ENCODE data around the gene CDC20. TPM values are rescaled to one million over a fixed set of nuclear protein-coding genes. Genes with fewer than 3 reads are reported as not detected.
A peak's percentile ranks its signal among the peaks of the same experiment; 100 is the strongest.

Gene CDC20
- total and polyA plus RNA-seq, 2 of the 8 experiments (the other 6 are each of a cell fraction or from before 2014, with no cell fraction given) = 214 to 221 TPM

DNA sequence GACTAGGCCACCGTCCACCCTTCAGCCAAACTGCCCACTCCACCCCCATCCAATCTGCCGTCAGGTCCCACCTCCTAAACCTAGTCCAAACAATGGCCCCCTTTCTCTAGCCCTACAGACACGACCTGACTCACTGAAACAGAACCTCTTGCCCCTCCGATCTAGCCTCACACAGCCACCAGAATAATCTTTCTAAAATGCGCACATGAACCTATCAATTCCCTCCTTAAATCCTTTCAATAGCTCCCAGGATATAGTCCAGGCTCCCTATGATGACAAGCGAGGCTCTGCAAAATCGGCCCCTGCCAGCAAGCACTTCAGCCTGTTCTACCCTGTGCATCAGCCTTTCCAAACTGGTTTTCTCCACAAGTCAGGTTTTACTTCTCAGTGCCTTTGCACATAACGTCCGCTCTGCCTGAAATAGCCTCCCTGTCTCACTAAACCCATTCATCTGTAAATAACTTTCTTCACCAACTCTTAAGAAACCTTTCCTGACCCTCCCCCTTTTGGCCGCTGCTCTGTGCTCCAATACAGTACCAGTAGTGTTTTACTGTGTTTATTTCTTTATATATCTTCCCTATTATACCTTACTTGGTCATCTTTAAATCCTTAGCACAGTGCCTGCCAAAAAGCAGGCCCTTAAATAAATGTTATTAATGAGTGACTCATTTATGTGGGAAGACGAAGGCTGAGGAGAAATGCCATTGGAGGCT is 9.0 kb upstream of the CDC20 start:
- ChIA-PET POLR2A (ENCODE audit: partially characterized antibody) (interaction anchor here (1.2 to 4.0 kb wide), 5 partner anchors 8 to 74 kb away, joined by 4 to 37 read pairs (median 5); partner anchors contain the start of genes C1orf210, CDC20, MED8 and SZT2), CTCF (ENCODE audit: partially characterized antibody) (interaction anchor here (0.6 to 1.6 kb wide), 4 partner anchors 10 to 21 kb away, joined by 3 to 4 read pairs (median 3); no protein-coding TSS in a partner anchor)
- Histone ChIP-seq H2BK5ac (ENCODE audit: low read depth, low read length) (peak overlapping the region; percentile 97), H2AK5ac (ENCODE audit: low read depth, low read length) (no peak overlapping the region), H4K8ac (ENCODE audit: extremely low read depth, insufficient read depth, low read length) (peak overlapping the region; percentile 97; the same call in 1 of the 2 replicates), H3K9me3 (ENCODE audit: insufficient read depth in 2 of 2, low read depth in 1 of 2, low read length in 1 of 2) (no peaks in the 10 kb centered on the region), H2AFZ (ENCODE audit: low read length) (peak overlapping the region; percentile 56; the same call in 1 of the 2 replicates), H3K27ac (ENCODE audit: low read depth, low read length) (peak overlapping the region; percentile 93), H3K79me2 (ENCODE audit: control insufficient read depth in 1 of 2, insufficient read depth in 2 of 2, low read length in 2 of 2) (no peaks in the 10 kb centered on the region), H4K5ac (ENCODE audit: insufficient read length, low read depth, low read length) (peak overlapping the region; percentile 63), H4K20me1 (replicated peaks in 1 of 2; ENCODE audit: control insufficient read depth in 1 of 2, insufficient read depth in 2 of 2, low read length in 2 of 2) (no peaks in the 10 kb centered on the region), H2BK15ac (ENCODE audit: low read length) (no peak overlapping the region), H3K36me3 (ENCODE audit: control insufficient read depth in 2 of 4, insufficient read depth in 4 of 4, low read length in 3 of 4) (no peaks in the 10 kb centered on the region), H3K79me1 (ENCODE audit: low read depth, low read length) (no peaks in the 10 kb centered on the region), H3K23me2 (ENCODE audit: low read depth, low read length) (peaks cover 7% of the 10 kb centered on the region), H4K91ac (replicated peaks; ENCODE audit: insufficient read length, low read length) (peak overlapping the region; percentile 84), H2BK120ac (replicated peaks; ENCODE audit: low read depth, low read length) (peak overlapping the region; percentile 12), H3K4ac (replicated peaks; ENCODE audit: insufficient read length, low read depth, low read length) (no peak overlapping the region), H3K18ac (ENCODE audit: extremely low read depth, low read length) (peak overlapping the region; percentile 64; the same call in 1 of the 2 replicates), H3K4me3 (ENCODE audit: extremely low read depth in 1 of 4, insufficient read depth in 2 of 4, low read depth in 3 of 4, low read length in 4 of 4) (peak overlapping the region; percentile 68 to 74 (median 71)), H3K4me1 (replicated peaks in 1 of 4; ENCODE audit: control insufficient read depth in 3 of 4, insufficient read depth in 4 of 4, low read length in 3 of 4) (peaks cover 4 to 15% (median 9%) of the 10 kb centered on the region in 4 experiments; a peak in 6 of 7 replicates), H3K14ac (ENCODE audit: insufficient read length) (no peak overlapping the region), H2BK20ac (ENCODE audit: low read length) (peak overlapping the region; percentile 74; the same call in 1 of the 2 replicates), H3K23ac (ENCODE audit: insufficient read length) (no peak overlapping the region), H3K27me3 (replicated peaks in 1 of 4; ENCODE audit: control insufficient read depth in 3 of 4, extremely low read depth in 1 of 4, insufficient read depth in 3 of 4, low read length in 3 of 4) (peaks cover 0 to 5% (median 0%) of the 10 kb centered on the region in 4 experiments; a peak in 2 of 7 replicates), H3K9ac (replicated peaks in 1 of 4; ENCODE audit: extremely low read depth in 1 of 4, low read depth in 3 of 4, low read length in 3 of 4) (peak overlapping the region in 3 of 4 experiments; percentile 79 to 91 (median 88); a peak in 6 of 7 replicates), H2BK12ac (ENCODE audit: low read depth, low read length) (peak overlapping the region; percentile 65; the same call in 1 of the 2 replicates), H3K56ac (replicated peaks; ENCODE audit: insufficient read length, low read depth, low read length) (peak overlapping the region; percentile 20), H3K4me2 (ENCODE audit: insufficient read depth in 1 of 2, low read depth in 2 of 2, low read length in 2 of 2) (peak overlapping the region; percentile 83 to 94)
- FAIRE-seq (peak; percentile 13), DNase-seq (ENCODE audit: low read depth in 1 of 2, low spot score in 2 of 2) (no peak)
- WGBS, 2 experiments (ENCODE audit: extremely low coverage in 1 of 2, insufficient coverage in 1 of 2, insufficient read length in 1 of 2, insufficient replicate concordance in 2 of 2, low coverage in 1 of 2, low lambda C conversion rate in 2 of 2, missing lambda C conversion rate in 1 of 2) = 26% methylated on average over 11 of the region's 11 CpGs; no CpG with 5 or more reads in 1 of the 2 experiments
- TF ChIP-seq TBP (IDR thresholded peaks at IDR 0.05; ENCODE audit: low read depth, low read length) = 0 out of 2 replicates have a peak, but pooled peaks have one; percentile 35
- TF ChIP-seq ZNF274 (IDR thresholded peaks at IDR 0.05; ENCODE audit: borderline replicate concordance, extremely low read depth, low read length) = no peak
- TF ChIP-seq CHD2 (IDR thresholded peaks at IDR 0.05; ENCODE audit: low read length) = 0 out of 2 replicates have a peak, but pooled peaks have one; percentile 3
- TF ChIP-seq HDAC6 (IDR thresholded peaks at IDR 0.05; ENCODE audit: low read depth, low read length) = no peak
- TF ChIP-seq SP1 (IDR thresholded peaks at IDR 0.05; ENCODE audit: low read depth, low read length) = peak; percentile 4; the same call in 1 of the 2 replicates
- TF ChIP-seq CTBP2 (IDR thresholded peaks at IDR 0.05; ENCODE audit: borderline replicate concordance, insufficient read depth, insufficient read length, low read length) = no peak
- peak; percentile 60; the same call in 1 of the 2 replicates for TF ChIP-seq TAF1 (IDR thresholded peaks at IDR 0.05; ENCODE audit: low read depth, low read length)

Data from H1 (cell line).